ENCODE data around the gene TXNIP.

- TF ChIP-seq CTCF (IDR thresholded peaks at IDR 0.05) (no peak), ZFX (IDR thresholded peaks at IDR 0.05; ENCODE audit: borderline replicate concordance) (no peak)
Measured at GRCh38 chr1:145997016-145997717, 788 bp upstream of the TXNIP start.

Measured in 22Rv1 (cell line).